ENCODE data around the gene GIGYF2. TPM values are rescaled to one million over a fixed set of nuclear protein-coding genes. Genes with fewer than 3 reads are reported as not detected.

The GIGYF2 gene
- polyA plus RNA-seq, 1 experiment = 34.6 TPM

- H3K4me3 ChIP-seq (ENCODE audit: low read depth, low read length) = no peak overlapping the region
- no peak for DNase-seq (ENCODE audit: low read depth, low spot score)
- no peaks in the 10 kb centered on the region for H3K27me3 ChIP-seq (ENCODE audit: control insufficient read depth, insufficient read depth, low read length)
- no peak overlapping the region for H3K27ac ChIP-seq (ENCODE audit: low read depth, low read length)
- ChIA-PET CTCF (interaction anchor here (0.7 kb wide), 1 partner anchor 94 kb away, joined by 3 read pairs; no protein-coding TSS in a partner anchor), POLR2A (no interaction called here)
- no peak for TF ChIP-seq CTCF (IDR thresholded peaks at IDR 0.05; ENCODE audit: low read depth, low read length)
- no peaks in the 10 kb centered on the region for H3K9me3 ChIP-seq (ENCODE audit: control insufficient read depth, insufficient read depth, low read length)
Measured at GRCh38 chr2:232723027-232723426, 25.9 kb downstream of the GIGYF2 start.

GRCh38 chr2:232728785-232729184 is 31.7 kb downstream of the GIGYF2 start:
- ChIA-PET POLR2A (no interaction called here), CTCF (no interaction called here)
- Histone ChIP-seq H3K27me3 (ENCODE audit: control insufficient read depth, insufficient read depth, low read length) (no peaks in the 10 kb centered on the region), H3K4me3 (ENCODE audit: low read depth, low read length) (no peak overlapping the region), H3K9me3 (ENCODE audit: control insufficient read depth, insufficient read depth, low read length) (no peaks in the 10 kb centered on the region), H3K27ac (ENCODE audit: low read depth, low read length) (no peak overlapping the region)
- no peak for DNase-seq (ENCODE audit: low read depth, low spot score)
- TF ChIP-seq CTCF (IDR thresholded peaks at IDR 0.05; ENCODE audit: low read depth, low read length) = no peak

GRCh38 chr2:232731470-232731869 is 34.3 kb downstream of the GIGYF2 start:
- no peak for TF ChIP-seq CTCF (IDR thresholded peaks at IDR 0.05; ENCODE audit: low read depth, low read length)
- Histone ChIP-seq H3K9me3 (ENCODE audit: control insufficient read depth, insufficient read depth, low read length) (no peaks in the 10 kb centered on the region), H3K27ac (ENCODE audit: low read depth, low read length) (no peak overlapping the region), H3K4me3 (ENCODE audit: low read depth, low read length) (no peak overlapping the region), H3K27me3 (ENCODE audit: control insufficient read depth, insufficient read depth, low read length) (no peaks in the 10 kb centered on the region)
- ChIA-PET CTCF (interaction anchor here (0.6 to 1.3 kb wide), 3 partner anchors 13 to 287 kb away, joined by 3 read pairs; no protein-coding TSS in a partner anchor), POLR2A (no interaction called here)
- DNase-seq (ENCODE audit: low read depth, low spot score) = no peak

- no peak overlapping the region for H3K4me3 ChIP-seq (ENCODE audit: low read depth, low read length)
- DNase-seq (ENCODE audit: low read depth, low spot score) = no peak
- ChIA-PET CTCF (no interaction called here), POLR2A (no interaction called here)
- H3K27me3 ChIP-seq (ENCODE audit: control insufficient read depth, insufficient read depth, low read length) = no peaks in the 10 kb centered on the region
- TF ChIP-seq CTCF (IDR thresholded peaks at IDR 0.05; ENCODE audit: low read depth, low read length) = no peak
- no peak overlapping the region for H3K27ac ChIP-seq (ENCODE audit: low read depth, low read length)
- H3K9me3 ChIP-seq (ENCODE audit: control insufficient read depth, insufficient read depth, low read length) = no peaks in the 10 kb centered on the region
Measured at GRCh38 chr2:232741294-232741693, 44.2 kb downstream of the GIGYF2 start.

GRCh38 chr2:232741972-232742371 is 44.8 kb downstream of the GIGYF2 start:
- TF ChIP-seq CTCF (IDR thresholded peaks at IDR 0.05; ENCODE audit: low read depth, low read length) = no peak
- no peak overlapping the region for H3K4me3 ChIP-seq (ENCODE audit: low read depth, low read length)
- no peaks in the 10 kb centered on the region for H3K9me3 ChIP-seq (ENCODE audit: control insufficient read depth, insufficient read depth, low read length)
- no peak for DNase-seq (ENCODE audit: low read depth, low spot score)
- H3K27ac ChIP-seq (ENCODE audit: low read depth, low read length) = no peak overlapping the region
- POLR2A ChIA-PET = no interaction called here
- CTCF ChIA-PET = no interaction called here
- H3K27me3 ChIP-seq (ENCODE audit: control insufficient read depth, insufficient read depth, low read length) = no peaks in the 10 kb centered on the region

All from AG04450 (cell line).